Lower leg skin (tissue), 3 donors: ENCODE data around the gene IPCEF1.

Source experiments
- POLR2A ChIP-seq, 2 donors: fragments of 450-650 bp; IDR thresholded peaks; one replicate each; pipeline ENCODE4 v1.6.1; 2016 to 2017; ENCODE audit warnings: antibody characterized with exemption in 2 of 2, mild to moderate bottlenecking in 1 of 2, moderate library complexity in 1 of 2
- TF ChIP-seq, protein P1 (sequence below), 3 donors: fragments of 450-650 bp; IDR thresholded peaks; one replicate each; pipeline ENCODE4 v1.5.1; 2016; ENCODE audit warnings: antibody characterized with exemption in 3 of 3, mild to moderate bottlenecking in 3 of 3, moderate library complexity in 2 of 3

DNA sequence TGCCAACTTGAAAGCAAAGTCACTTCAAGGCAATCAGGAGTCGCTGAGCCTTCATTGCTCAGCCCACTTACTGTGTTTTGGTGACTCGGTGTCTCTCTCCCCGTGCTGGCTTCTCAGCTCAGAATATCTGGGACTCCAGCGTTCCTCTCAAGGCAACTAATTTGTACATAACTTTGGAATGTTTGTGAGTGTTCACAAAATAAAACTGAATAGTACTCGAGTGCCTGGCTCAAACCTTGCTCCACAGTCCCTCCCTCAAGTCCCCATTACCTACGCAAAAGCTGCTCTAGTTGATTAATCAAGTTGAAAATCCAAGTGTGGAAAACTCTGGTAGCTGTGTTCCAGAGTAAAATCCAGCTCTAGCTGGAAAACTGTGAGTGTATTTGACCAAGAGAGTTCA is 8.6 kb downstream of the IPCEF1 start:
- TF ChIP-seq POLR2A (IDR thresholded peaks at IDR 0.05), result no peak
- TF ChIP-seq, protein P1, sequence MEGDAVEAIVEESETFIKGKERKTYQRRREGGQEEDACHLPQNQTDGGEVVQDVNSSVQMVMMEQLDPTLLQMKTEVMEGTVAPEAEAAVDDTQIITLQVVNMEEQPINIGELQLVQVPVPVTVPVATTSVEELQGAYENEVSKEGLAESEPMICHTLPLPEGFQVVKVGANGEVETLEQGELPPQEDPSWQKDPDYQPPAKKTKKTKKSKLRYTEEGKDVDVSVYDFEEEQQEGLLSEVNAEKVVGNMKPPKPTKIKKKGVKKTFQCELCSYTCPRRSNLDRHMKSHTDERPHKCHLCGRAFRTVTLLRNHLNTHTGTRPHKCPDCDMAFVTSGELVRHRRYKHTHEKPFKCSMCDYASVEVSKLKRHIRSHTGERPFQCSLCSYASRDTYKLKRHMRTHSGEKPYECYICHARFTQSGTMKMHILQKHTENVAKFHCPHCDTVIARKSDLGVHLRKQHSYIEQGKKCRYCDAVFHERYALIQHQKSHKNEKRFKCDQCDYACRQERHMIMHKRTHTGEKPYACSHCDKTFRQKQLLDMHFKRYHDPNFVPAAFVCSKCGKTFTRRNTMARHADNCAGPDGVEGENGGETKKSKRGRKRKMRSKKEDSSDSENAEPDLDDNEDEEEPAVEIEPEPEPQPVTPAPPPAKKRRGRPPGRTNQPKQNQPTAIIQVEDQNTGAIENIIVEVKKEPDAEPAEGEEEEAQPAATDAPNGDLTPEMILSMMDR (IDR thresholded peaks at IDR 0.05), result no peak
